Measurements from ENCODE around the gene KCNMA1.
"Not testable (repeated sequence)": the region's sequence is repeated elsewhere in the genome, so short reads cannot be mapped to it uniquely, and the experiment has no call there.

The KCNMA1 gene

GRCh38 chr10:77671594-77672252 lies 34.1 kb upstream of the KCNMA1 start:
- no peak for TF ChIP-seq ZNF274 (IDR thresholded peaks at IDR 0.05; ENCODE audit: low read depth, low read length)

DNA sequence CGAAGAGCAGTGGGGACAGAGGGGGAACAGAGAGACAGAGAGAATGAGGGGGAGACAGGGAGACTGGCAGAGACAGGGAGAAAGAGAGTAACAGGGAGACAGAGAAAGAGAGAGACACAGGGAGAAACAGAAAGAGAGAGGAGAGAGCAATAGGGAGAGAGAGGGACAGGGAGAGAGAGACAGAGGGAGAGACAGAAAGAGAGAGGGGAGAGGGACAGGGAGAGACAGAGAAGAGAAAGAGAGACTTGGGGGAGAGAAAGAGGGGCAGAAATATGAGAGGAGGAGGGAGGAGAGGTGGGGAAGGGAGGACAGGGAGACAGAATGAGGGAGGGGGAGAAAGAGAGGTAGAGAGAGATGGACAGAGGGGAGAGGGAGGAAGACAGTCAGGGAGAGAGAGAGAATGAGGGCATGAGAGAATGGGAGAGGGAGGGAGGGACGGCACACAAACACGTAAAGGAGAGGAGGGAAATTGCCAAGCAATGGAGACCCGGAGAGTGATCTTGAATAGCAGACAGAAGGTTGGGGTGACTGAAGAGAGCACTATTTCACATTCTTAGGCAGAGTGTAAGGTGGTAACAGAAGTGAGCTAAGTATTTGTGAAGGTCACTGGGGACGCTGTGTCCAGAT lies 33.3 kb upstream of the KCNMA1 start:
- no peak overlapping the region for H3K4me3 ChIP-seq (ENCODE audit: low read length)
- TF ChIP-seq ZNF274 (IDR thresholded peaks at IDR 0.05; ENCODE audit: low read depth, low read length), result no peak

More at GRCh38 chr10:77671594-77672252, 34.1 kb upstream of the KCNMA1 start:
- H3K4me3 ChIP-seq (ENCODE audit: low read length), result no peak overlapping the region

- TF ChIP-seq ZNF274 (IDR thresholded peaks at IDR 0.05; ENCODE audit: low read depth, low read length), result no peak
- H3K4me3 ChIP-seq (ENCODE audit: low read length), result no peak overlapping the region
These were observed 32.3 kb upstream of the KCNMA1 start for GRCh38 chr10:77669892-77670291.

- TF ChIP-seq ZNF274 (IDR thresholded peaks at IDR 0.05; ENCODE audit: low read depth, low read length), result no peak
- no peak overlapping the region for H3K4me3 ChIP-seq (ENCODE audit: low read length)
These were observed 30.1 kb upstream of the KCNMA1 start for GRCh38 chr10:77667426-77668324.

- no peak for TF ChIP-seq ZNF274 (IDR thresholded peaks at IDR 0.05; ENCODE audit: low read depth, low read length)
- no peak overlapping the region for H3K4me3 ChIP-seq (ENCODE audit: low read length)
These were observed 29.2 kb upstream of the KCNMA1 start for GRCh38 chr10:77666821-77667220.

DNA sequence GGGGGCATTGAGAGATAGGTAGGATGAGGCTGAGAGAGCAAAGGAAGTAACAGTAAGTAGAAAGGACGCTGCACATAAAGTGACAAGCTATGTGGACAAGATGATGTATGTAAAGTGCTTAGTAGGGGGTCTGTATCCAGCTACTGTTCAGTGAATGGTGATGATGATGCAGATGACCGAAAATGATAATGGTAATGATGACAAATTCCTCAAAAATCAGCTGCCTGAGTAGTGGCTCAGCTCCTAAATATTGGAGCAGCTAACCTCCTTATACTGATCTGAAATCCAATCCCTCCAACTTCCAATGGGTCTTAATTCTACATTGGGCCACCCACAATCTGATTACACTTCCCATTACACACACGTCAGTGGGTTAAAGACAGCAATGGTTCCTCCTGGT lies 27.1 kb upstream of the KCNMA1 start:
- no peak overlapping the region for H3K4me3 ChIP-seq (ENCODE audit: low read length)
- TF ChIP-seq ZNF274 (IDR thresholded peaks at IDR 0.05; ENCODE audit: low read depth, low read length), result no peak

DNA sequence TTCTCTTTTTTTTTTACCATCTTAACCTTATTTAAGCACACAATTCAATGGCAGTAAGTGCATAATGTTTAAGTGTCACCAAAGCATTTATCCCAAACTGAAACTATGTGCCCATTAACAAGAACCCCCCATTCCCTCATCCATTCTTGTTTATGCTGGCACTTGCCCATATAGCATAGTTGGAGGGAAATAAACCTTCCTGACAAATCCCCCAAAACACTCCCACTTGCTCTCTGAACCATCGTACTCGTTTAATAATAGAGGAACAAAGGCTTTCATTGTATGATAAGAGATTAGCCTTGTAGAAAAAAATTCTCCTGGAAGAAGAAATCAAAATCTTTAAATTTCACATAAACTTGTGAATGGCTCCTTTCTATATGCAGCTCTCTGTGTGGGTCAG lies 26.4 kb upstream of the KCNMA1 start:
- no peak for TF ChIP-seq ZNF274 (IDR thresholded peaks at IDR 0.05; ENCODE audit: low read depth, low read length)
- H3K4me3 ChIP-seq (ENCODE audit: low read length), result no peak overlapping the region

GRCh38 chr10:77661674-77662073 lies 24.1 kb upstream of the KCNMA1 start:
- no peak overlapping the region for H3K4me3 ChIP-seq (ENCODE audit: low read length)
- no peak for TF ChIP-seq ZNF274 (IDR thresholded peaks at IDR 0.05; ENCODE audit: low read depth, low read length)

DNA sequence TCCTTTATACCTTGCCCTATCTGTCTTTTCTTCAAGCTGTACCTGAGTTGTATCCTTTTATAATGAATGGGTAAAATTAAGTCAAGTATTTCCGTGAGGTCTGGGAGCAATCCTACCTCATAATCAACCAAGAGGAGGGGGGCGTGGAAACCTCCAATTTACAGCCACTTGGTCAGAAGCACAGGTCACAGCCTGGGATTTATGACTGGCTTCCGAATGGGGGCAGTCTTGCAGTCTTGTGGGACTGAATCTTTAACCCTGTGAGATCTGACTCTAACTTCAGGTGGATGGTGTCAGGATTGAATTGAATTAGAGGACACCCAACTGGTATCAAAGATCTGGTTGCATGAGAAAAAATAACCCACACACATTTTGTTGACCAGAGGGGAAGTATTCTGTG lies 23.5 kb upstream of the KCNMA1 start:
- H3K4me3 ChIP-seq (ENCODE audit: low read length), result no peak overlapping the region
- TF ChIP-seq ZNF274 (IDR thresholded peaks at IDR 0.05; ENCODE audit: low read depth, low read length), result no peak

DNA sequence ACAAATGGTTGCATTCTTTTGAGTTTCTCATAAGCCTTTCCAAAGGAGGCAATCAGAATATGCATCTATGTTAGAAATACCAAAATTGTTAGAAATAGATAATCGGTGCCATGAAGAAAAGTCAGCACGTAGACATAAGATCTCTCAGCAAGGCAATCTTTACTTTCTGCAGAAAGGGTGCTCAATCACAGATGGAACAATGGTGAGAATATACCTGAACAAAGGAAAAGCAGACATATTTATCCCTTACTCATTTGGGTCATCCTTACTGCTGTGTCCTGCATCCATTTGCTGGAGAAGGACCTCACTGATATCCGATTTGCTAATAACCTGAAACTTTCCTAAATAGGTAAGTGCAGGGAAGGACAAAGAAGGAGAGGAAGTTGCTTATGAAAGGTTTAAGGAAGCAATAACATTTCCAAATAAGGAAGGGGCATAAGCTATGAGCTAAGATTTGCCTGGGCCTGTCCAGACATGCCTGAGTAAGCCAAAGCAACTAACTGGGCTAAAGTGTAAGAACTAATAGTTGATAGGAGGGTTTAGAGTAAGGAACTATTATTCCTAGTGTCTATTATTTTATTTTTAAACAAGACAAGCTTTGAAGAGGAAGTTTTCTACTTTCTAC lies 21.6 kb upstream of the KCNMA1 start:
- H3K4me3 ChIP-seq (ENCODE audit: low read length), result not testable (repeated sequence)

GRCh38 chr10:77653210-77653609 lies 15.6 kb upstream of the KCNMA1 start:
- no peak for TF ChIP-seq ZNF274 (IDR thresholded peaks at IDR 0.05; ENCODE audit: low read depth, low read length)
- H3K4me3 ChIP-seq (ENCODE audit: low read length), result no peak overlapping the region

- no peak overlapping the region for H3K4me3 ChIP-seq (ENCODE audit: low read length)
- no peak for TF ChIP-seq ZNF274 (IDR thresholded peaks at IDR 0.05; ENCODE audit: low read depth, low read length)
These were observed 12.0 kb upstream of the KCNMA1 start for GRCh38 chr10:77649333-77650331.

DNA sequence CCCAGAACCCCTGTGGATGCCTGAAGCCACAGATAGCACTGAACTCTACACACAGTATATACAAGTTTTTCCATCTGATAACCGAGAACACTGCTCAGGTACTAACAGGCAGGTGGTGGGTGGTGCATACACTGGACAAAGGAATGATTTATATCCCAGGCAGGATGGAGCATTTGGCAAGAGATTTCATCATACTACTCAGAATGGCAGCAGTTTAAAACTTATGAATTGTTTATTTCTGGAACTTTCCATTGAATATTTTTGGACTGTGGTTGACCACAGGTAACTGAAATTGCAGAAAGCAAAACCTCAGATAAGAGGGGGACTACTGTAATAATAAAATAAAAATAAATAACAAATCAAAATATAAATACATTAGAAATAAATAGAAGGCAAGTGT lies 10.9 kb upstream of the KCNMA1 start:
- no peak for TF ChIP-seq ZNF274 (IDR thresholded peaks at IDR 0.05; ENCODE audit: low read depth, low read length)
- no peak overlapping the region for H3K4me3 ChIP-seq (ENCODE audit: low read length)
